H1 (cell line): ENCODE data around the gene CYP4F3. TPM values are rescaled to one million over a fixed set of nuclear protein-coding genes. Genes with fewer than 3 reads are reported as not detected.
A peak's percentile ranks its signal among the peaks of the same experiment; 100 is the strongest.

Experiments
- CTCF ChIA-PET: fragments of 300-600 bp; sonication (Branson Sonifier 250); formaldehyde crosslinking; loops from one replicate; lab custom pipeline; 2021; ENCODE audit not compliant: partially characterized antibody; lab: Charles Lee
- POLR2A ChIA-PET: fragments of 300-600 bp; sonication (Branson Sonifier 250); formaldehyde crosslinking; loops from one replicate; lab custom pipeline; 2021; ENCODE audit warnings: inconsistent platforms; ENCODE audit not compliant: partially characterized antibody; lab: Charles Lee
- DNase-seq, 2 experiments: peaks; one replicate each; pipeline versions ENCODE4 v3.0.0 to v3.0.0-alpha.2; 2010 to 2022; ENCODE audit warnings: low spot score in 2 of 2, low read depth in 1 of 2, mixed read lengths in 1 of 2
- FAIRE-seq: peaks from 2 replicates; lab custom pipeline; 2011; peaks lifted over from hg19 to GRCh38; lab: Jason Lieb, UNC
- H2AFZ ChIP-seq: 2 replicates; pipeline ENCODE4 v1.8.1; 2012; ENCODE audit warnings: low read length, inconsistent platforms
- H2AK5ac ChIP-seq: 2 replicates; pipeline ENCODE4 v1.6.1; 2013; ENCODE audit warnings: low read depth, low read length
- H2BK120ac ChIP-seq: replicated peaks from 2 replicates; pipeline ENCODE3; 2013; ENCODE audit warnings: low read depth, low read length, inconsistent platforms
- H2BK12ac ChIP-seq: 2 replicates; pipeline ENCODE4 v1.6.1; 2013; ENCODE audit warnings: low read depth, low read length
- H2BK15ac ChIP-seq: 2 replicates; pipeline ENCODE4 v1.6.1; 2013; ENCODE audit warnings: low read length
- H2BK20ac ChIP-seq: 2 replicates; pipeline ENCODE4 v1.6.1; 2013; ENCODE audit warnings: low read length
- H2BK5ac ChIP-seq: 2 replicates; pipeline ENCODE4 v1.6.1; 2013; ENCODE audit warnings: low read depth, low read length
- H3K14ac ChIP-seq: 2 replicates; pipeline ENCODE4 v1.6.1; 2013; ENCODE audit warnings: inconsistent platforms; ENCODE audit not compliant: insufficient read length
- H3K18ac ChIP-seq: 2 replicates; pipeline ENCODE4 v1.6.1; 2013; ENCODE audit warnings: low read length; ENCODE audit errors: extremely low read depth
- H3K23ac ChIP-seq: 2 replicates; pipeline ENCODE4 v1.6.1; 2013; ENCODE audit warnings: inconsistent platforms; ENCODE audit not compliant: insufficient read length
- H3K23me2 ChIP-seq: 2 replicates; pipeline ENCODE4 v1.6.1; 2013; ENCODE audit warnings: low read depth, low read length
- H3K27ac ChIP-seq: 2 replicates; pipeline ENCODE4 v1.6.1; 2011; ENCODE audit warnings: low read depth, low read length, inconsistent platforms
- H3K27me3 ChIP-seq, 4 experiments: replicated peaks in 1 of 4; 1 replicate in 1 of 4; 2 replicates in 3 of 4; pipeline versions ENCODE4 v1.6.1 to v1.8.1; 2011 to 2013; ENCODE audit warnings: low read length in 3 of 4, mild to moderate bottlenecking in 3 of 4, inconsistent platforms in 2 of 4, mixed read lengths in 2 of 4, moderate library complexity in 1 of 4; ENCODE audit not compliant: control insufficient read depth in 3 of 4, insufficient read depth in 3 of 4; ENCODE audit errors: extremely low read depth in 1 of 4
- H3K36me3 ChIP-seq, 4 experiments: 2 replicates each; pipeline versions ENCODE4 v1.6.1 to v1.8.1; 2011 to 2013; ENCODE audit warnings: mild to moderate bottlenecking in 4 of 4, low read length in 3 of 4, moderate library complexity in 2 of 4, control low read depth in 1 of 4, inconsistent platforms in 1 of 4; ENCODE audit not compliant: insufficient read depth in 4 of 4, control insufficient read depth in 2 of 4
- H3K4ac ChIP-seq: replicated peaks from 2 replicates; pipeline ENCODE3; 2013; ENCODE audit warnings: low read length, low read depth, mixed read lengths, inconsistent platforms; ENCODE audit not compliant: insufficient read length
- H3K4me1 ChIP-seq, 4 experiments: replicated peaks in 1 of 4; 1 replicate in 1 of 4; 2 replicates in 3 of 4; pipeline versions ENCODE4 v1.6.1 to v1.8.1; 2011 to 2013; ENCODE audit warnings: low read length in 3 of 4, inconsistent platforms in 2 of 4, mixed read lengths in 1 of 4; ENCODE audit not compliant: insufficient read depth in 4 of 4, control insufficient read depth in 3 of 4
- H3K4me2 ChIP-seq, 2 experiments: 2 replicates each; pipeline versions ENCODE4 v1.6.1 to v1.8.1; 2011 to 2013; ENCODE audit warnings: low read depth in 2 of 2, low read length in 2 of 2, control low read depth in 1 of 2, inconsistent platforms in 1 of 2, mild to moderate bottlenecking in 1 of 2; ENCODE audit not compliant: insufficient read depth in 1 of 2
- H3K4me3 ChIP-seq, 4 experiments: fragments of 200-600, 300-600 bp in 1 of 4; sonication (generic), shearing (Covaris generic), sonication (Bioruptor Twin) in 1 of 4; 2 replicates each; pipeline versions ENCODE4 v1.5.1 to v1.8.1; 2011 to 2016; ENCODE audit warnings: low read length in 4 of 4, low read depth in 3 of 4, control low read depth in 2 of 4, inconsistent platforms in 2 of 4, mild to moderate bottlenecking in 2 of 4, mixed read lengths in 1 of 4, moderate library complexity in 1 of 4; ENCODE audit not compliant: insufficient read depth in 2 of 4; ENCODE audit errors: extremely low read depth in 1 of 4
- H3K56ac ChIP-seq: replicated peaks from 2 replicates; pipeline ENCODE3; 2013; ENCODE audit warnings: low read depth, mild to moderate bottlenecking, mixed read lengths, low read length, inconsistent platforms; ENCODE audit not compliant: insufficient read length
- H3K79me1 ChIP-seq: 2 replicates; pipeline ENCODE4 v1.6.1; 2013; ENCODE audit warnings: low read depth, low read length, control low read depth
- H3K79me2 ChIP-seq, 2 experiments: 2 replicates each; pipeline versions ENCODE4 v1.6.1 to v1.8.1; 2012 to 2013; ENCODE audit warnings: low read length in 2 of 2, mild to moderate bottlenecking in 2 of 2, inconsistent platforms in 1 of 2; ENCODE audit not compliant: insufficient read depth in 2 of 2, control insufficient read depth in 1 of 2
- H3K9ac ChIP-seq, 4 experiments: replicated peaks in 1 of 4; 1 replicate in 1 of 4; 2 replicates in 3 of 4; pipeline versions ENCODE4 v1.6.1 to v1.8.1; 2011 to 2013; ENCODE audit warnings: low read depth in 3 of 4, low read length in 3 of 4, control low read depth in 2 of 4, mild to moderate bottlenecking in 2 of 4, moderate library complexity in 2 of 4, inconsistent platforms in 1 of 4; ENCODE audit errors: extremely low read depth in 1 of 4
- H3K9me3 ChIP-seq, 2 experiments: 2 replicates each; pipeline versions ENCODE4 v1.6.1 to v1.8.1; 2012 to 2013; ENCODE audit warnings: mild to moderate bottlenecking in 2 of 2, moderate library complexity in 2 of 2, control low read depth in 1 of 2, inconsistent platforms in 1 of 2, low read depth in 1 of 2, low read length in 1 of 2, mixed read lengths in 1 of 2; ENCODE audit not compliant: insufficient read depth in 2 of 2
- H4K20me1 ChIP-seq, 2 experiments: replicated peaks in 1 of 2; 2 replicates each; pipeline versions ENCODE3 to v1.8.1; 2011 to 2013; ENCODE audit warnings: inconsistent platforms in 2 of 2, low read length in 2 of 2, mild to moderate bottlenecking in 1 of 2; ENCODE audit not compliant: insufficient read depth in 2 of 2, control insufficient read depth in 1 of 2
- H4K5ac ChIP-seq: 2 replicates; pipeline ENCODE4 v1.6.1; 2013; ENCODE audit warnings: low read length, low read depth, mixed read lengths, inconsistent platforms; ENCODE audit not compliant: insufficient read length
- H4K8ac ChIP-seq: 2 replicates; pipeline ENCODE4 v1.8.0; 2013; ENCODE audit warnings: mild to moderate bottlenecking, moderate library complexity, low read length, inconsistent platforms; ENCODE audit not compliant: insufficient read depth; ENCODE audit errors: extremely low read depth
- H4K91ac ChIP-seq: replicated peaks from 2 replicates; pipeline ENCODE3; 2013; ENCODE audit warnings: low read length, mixed read lengths, inconsistent platforms; ENCODE audit not compliant: insufficient read length
- CBX5 ChIP-seq: fragments of 300-800, 300-1000 bp; sonication (generic); IDR thresholded peaks from 2 replicates; pipeline ENCODE4 v1.7.1; 2016; ENCODE audit warnings: antibody characterized with exemption, low read length, low read depth
- GTF2F1 ChIP-seq: IDR thresholded peaks from 2 replicates; pipeline ENCODE4 v1.6.1; 2012; ENCODE audit warnings: low read depth, low read length, improper control_type of control experiment, borderline replicate concordance
- PHF8 ChIP-seq: fragments of 200-600 bp; sonication (generic); conservative IDR thresholded peaks from 2 replicates; pipeline ENCODE4 v1.7.1; 2012; ENCODE audit warnings: low read depth, mild to moderate bottlenecking, inconsistent platforms, low read length, moderate library complexity
- SIX5 ChIP-seq: IDR thresholded peaks from 2 replicates; pipeline ENCODE4 v1.6.1; 2011; ENCODE audit warnings: mild to moderate bottlenecking, low read depth, low read length
- TCF12 ChIP-seq: IDR thresholded peaks from 2 replicates; pipeline ENCODE4 v1.6.1; 2011; ENCODE audit warnings: low read depth, mild to moderate bottlenecking, low read length
- WGBS, 2 experiments: shearing (Covaris generic) in 1 of 2; methylation state at CpG; one replicate each; pipeline versions ENCODE4 v1.1.6 to v1.1.7; 2013 to 2015; ENCODE audit warnings: low lambda C conversion rate in 2 of 2, mixed read lengths in 2 of 2, inconsistent platforms in 1 of 2, low coverage in 1 of 2, missing lambda C conversion rate in 1 of 2; ENCODE audit not compliant: insufficient replicate concordance in 2 of 2, insufficient coverage in 1 of 2, insufficient read length in 1 of 2; ENCODE audit errors: extremely low coverage in 1 of 2, missing lambda C conversion rate in 1 of 2; 5-methylcytosine and 5-hydroxymethylcytosine counted together
- polyA plus RNA-seq, 7 experiments: library from polyadenylated mRNA; depleted of rRNA in 3 of 7; stranded (reverse) in 5 of 7; unstranded in 2 of 7; fragments of >200 nt in 5 of 7; fragments of 200-250 nt in 2 of 7; gene quantifications; 1 replicate in 5 of 7; 2 replicates in 1 of 7; 4 replicates in 1 of 7; pipeline versions ENCODE4 v1.2.1 to v1.2.3, GENCODE V29; 2011 to 2013; ENCODE audit warnings: missing spikeins in 2 of 7, mixed read lengths in 2 of 7
- total RNA-seq: library from RNA; stranded (reverse); fragmentation: NEBNext Ultra II Directional; extraction: Animal tissue kit (Norgen Biotek cat#: 25700); gene quantifications from 2 replicates; pipeline ENCODE4 v1.2.1, GENCODE V29; 2021

The CYP4F3 gene
- total and polyA plus RNA-seq, 2 of the 8 experiments (the other 6 are each of a cell fraction or from before 2014, with no cell fraction given), result not detected

GRCh38 chr19:15701757-15702533 is 61.2 kb downstream of the CYP4F3 start:
- Histone ChIP-seq H3K56ac (no peak overlapping the region), H3K27ac (no peak overlapping the region), H3K14ac (no peak overlapping the region), H4K5ac (no peak overlapping the region), H3K9me3 (peaks cover 53% of the 10 kb centered on the region in 2 experiments), H2BK12ac (no peak overlapping the region), H2AFZ (no peak overlapping the region), H4K20me1 (no peaks in the 10 kb centered on the region), H3K9ac (no peak overlapping the region), H2BK15ac (no peak overlapping the region), H3K4me3 (no peak overlapping the region), H2AK5ac (no peak overlapping the region), H3K79me2 (no peaks in the 10 kb centered on the region), H4K8ac (no peak overlapping the region), H2BK5ac (no peak overlapping the region), H2BK20ac (no peak overlapping the region), H3K79me1 (no peaks in the 10 kb centered on the region), H3K23ac (no peak overlapping the region), H2BK120ac (no peak overlapping the region), H4K91ac (no peak overlapping the region), H3K23me2 (no peaks in the 10 kb centered on the region), H3K27me3 (no peaks in the 10 kb centered on the region), H3K4me1 (no peaks in the 10 kb centered on the region), H3K36me3 (no peaks in the 10 kb centered on the region), H3K4ac (no peak overlapping the region), H3K4me2 (no peak overlapping the region), H3K18ac (no peak overlapping the region)
- no peak for DNase-seq
- FAIRE-seq, result no peak
- POLR2A ChIA-PET, result no interaction called here
- WGBS, 2 experiments, result 75% methylated on average over 4 of the region's 4 CpGs; no CpG with 5 or more reads in 1 of the 2 experiments
- TF ChIP-seq TCF12 (no peak), SIX5 (no peak), CBX5 (0 out of 2 replicates have a peak, but pooled peaks have one; percentile 57), PHF8 (no peak), GTF2F1 (no peak)
- CTCF ChIA-PET, result no interaction called here
